GM23338 (cell line): Measurements from ENCODE around the gene METTL17. TPM values are rescaled to one million over a fixed set of nuclear protein-coding genes. Genes with fewer than 3 reads are reported as not detected.

Experiments used
- ATAC-seq: fragments of 200-7000 bp; cut with Tn5 transposase; 3 replicates; pipeline ENCODE4 v1.9.1; 2020
- DNase-seq: peaks from one replicate; pipeline ENCODE4 v3.0.0-alpha.2; 2015; ENCODE audit warnings: low spot score
- H2AFZ ChIP-seq: fragments of 200-600 bp; sonication (generic); 2 replicates; pipeline ENCODE4 v1.8.0; 2016; ENCODE audit warnings: antibody characterized with exemption, mild to moderate bottlenecking, moderate library complexity
- H3F3A ChIP-seq: fragments of 200-600 bp; sonication (generic); replicated peaks from 2 replicates; pipeline ENCODE4 v1.8.0; 2017; ENCODE audit warnings: antibody characterized with exemption, mixed run types, low read depth
- H3K27ac ChIP-seq: fragments of 200-600 bp; sonication (generic); 2 replicates; pipeline ENCODE4 v1.6.1; 2016; ENCODE audit warnings: low read depth
- H3K27me3 ChIP-seq: fragments of 200-600 bp; sonication (generic); 2 replicates; pipeline ENCODE4 v1.8.0; 2016; ENCODE audit warnings: mild to moderate bottlenecking, mixed run types, moderate library complexity; ENCODE audit not compliant: insufficient read depth
- H3K36me3 ChIP-seq: fragments of 200-600 bp; sonication (generic); 2 replicates; pipeline ENCODE4 v1.8.0; 2016; ENCODE audit warnings: mild to moderate bottlenecking; ENCODE audit not compliant: insufficient read depth
- H3K4me1 ChIP-seq: fragments of 200-600 bp; sonication (generic); 2 replicates; pipeline ENCODE4 v1.8.0; 2016; ENCODE audit warnings: mild to moderate bottlenecking, moderate library complexity; ENCODE audit not compliant: insufficient read depth
- H3K4me2 ChIP-seq: fragments of 200-600 bp; sonication (generic); 2 replicates; pipeline ENCODE4 v1.7.1; 2017; ENCODE audit warnings: mixed run types
- H3K4me3 ChIP-seq: fragments of 200-600 bp; sonication (generic); 2 replicates; pipeline ENCODE4 v1.6.1; 2016; ENCODE audit warnings: mixed run types
- H3K79me2 ChIP-seq: fragments of 200-600 bp; sonication (generic); replicated peaks from 2 replicates; pipeline ENCODE4 v1.8.0; 2017; ENCODE audit warnings: mild to moderate bottlenecking; ENCODE audit not compliant: insufficient read depth
- H3K9me2 ChIP-seq: fragments of 200-600 bp; sonication (generic); 2 replicates; pipeline ENCODE4 v1.8.0; 2017; ENCODE audit not compliant: insufficient read depth
- H4K20me1 ChIP-seq: fragments of 200-600 bp; sonication (generic); replicated peaks from 2 replicates; pipeline ENCODE4 v1.8.0; 2017; ENCODE audit warnings: mild to moderate bottlenecking; ENCODE audit not compliant: insufficient read depth
- H3K27ac Mint-ChIP-seq: 2 replicates; pipeline ENCODE4 v1.8.0; 2020; ENCODE audit warnings: inconsistent platforms, mild to moderate bottlenecking, moderate library complexity, mixed read lengths
- H3K27me3 Mint-ChIP-seq: 3 replicates; pipeline ENCODE4 v1.8.0; 2022; ENCODE audit warnings: low read depth, mild to moderate bottlenecking, moderate library complexity, mixed read lengths, inconsistent platforms; ENCODE audit not compliant: insufficient read depth, poor library complexity
- H3K36me3 Mint-ChIP-seq: 3 replicates; pipeline ENCODE4 v1.8.0; 2021; ENCODE audit warnings: low read depth, mild to moderate bottlenecking, inconsistent platforms, moderate library complexity, mixed read lengths
- H3K4me1 Mint-ChIP-seq: 3 replicates; pipeline ENCODE4 v1.8.0; 2020; ENCODE audit warnings: mild to moderate bottlenecking, inconsistent platforms, mixed read lengths
- H3K4me3 Mint-ChIP-seq: 3 replicates; pipeline ENCODE4 v1.8.0; 2021; ENCODE audit warnings: moderate library complexity, mild to moderate bottlenecking, inconsistent platforms, mixed read lengths
- H3K9me3 Mint-ChIP-seq: 3 replicates; pipeline ENCODE4 v1.8.0; 2020; ENCODE audit warnings: moderate library complexity, mild to moderate bottlenecking, inconsistent platforms, mixed read lengths
- CTCF ChIP-seq, 2 experiments: fragments of 200-600 bp in 1 of 2; sonication (generic) in 1 of 2; conservative IDR thresholded peaks; 2 replicates each; pipeline versions ENCODE4 v1.5.1 to v1.6.1; 2016 to 2017; ENCODE audit warnings: antibody characterized with exemption in 2 of 2, low read depth in 2 of 2, mild to moderate bottlenecking in 2 of 2, moderate library complexity in 1 of 2
- ETS1 ChIP-seq: IDR thresholded peaks from 2 replicates; pipeline ENCODE4 v1.6.1; 2016; ENCODE audit warnings: antibody characterized with exemption
- EZH2 ChIP-seq: fragments of 200-600 bp; sonication (generic); IDR thresholded peaks from one replicate; pipeline ENCODE4 v1.8.0; 2017; ENCODE audit warnings: antibody characterized with exemption, mild to moderate bottlenecking, low read depth; ENCODE audit not compliant: unreplicated experiment
- JUNB ChIP-seq: IDR thresholded peaks from one replicate; pipeline ENCODE4 v1.6.1; 2016; ENCODE audit warnings: antibody characterized with exemption; ENCODE audit not compliant: unreplicated experiment
- POLR2AphosphoS5 ChIP-seq: IDR thresholded peaks from 2 replicates; pipeline ENCODE4 v1.6.1; 2016; ENCODE audit warnings: antibody characterized with exemption, low read depth
- ZNF114 ChIP-seq: fragments of 250-450 bp; sonication (Bioruptor Pico); IDR thresholded peaks from 2 replicates; pipeline ENCODE4 v1.5.0; 2020; ENCODE audit warnings: mild to moderate bottlenecking, moderate library complexity
- ZNF462 ChIP-seq: fragments of 250-450 bp; sonication (Bioruptor Pico); IDR thresholded peaks from 2 replicates; pipeline ENCODE4 v1.5.0; 2020; ENCODE audit warnings: mild to moderate bottlenecking, moderate library complexity
- polyA plus RNA-seq: library from polyadenylated mRNA; unstranded; fragments of >200 nt; fragmentation: Nextera tagmentation; extraction: Ambion mirVana; gene quantifications from 2 replicates; pipeline ENCODE4 v1.2.1, GENCODE V29; 2016
- total RNA-seq: library from RNA; depleted of rRNA; stranded (reverse); fragments of >200 nt; shearing (Covaris generic); gene quantifications from 2 replicates; pipeline ENCODE4 v1.2.3, GENCODE V29; 2014

Gene METTL17
- total and polyA plus RNA-seq, 2 experiments from 2014 or later: 74.9 to 156 TPM

- Mint-ChIP-seq H3K27ac (peak overlapping the region; percentile 33; the same call in 1 of the 2 replicates), H3K9me3 (no peaks in the 10 kb centered on the region; the same call in 2 of the 3 replicates), H3K4me3 (0 out of 3 replicates have a peak overlapping the region, but pooled peaks have one; percentile 33), H3K4me1 (peaks cover 26% of the 10 kb centered on the region), H3K27me3 (peaks cover 16% of the 10 kb centered on the region), H3K36me3 (no peaks in the 10 kb centered on the region; the same call in 2 of the 3 replicates)
- Histone ChIP-seq H2AFZ (peak overlapping the region; percentile 33; the same call in 1 of the 2 replicates), H3K4me1 (peaks cover 10% of the 10 kb centered on the region), H3K27me3 (no peaks in the 10 kb centered on the region), H3K4me2 (peak overlapping the region; percentile 44), H3K79me2 (no peaks in the 10 kb centered on the region), H3K4me3 (peak overlapping the region; percentile 12; the same call in 1 of the 2 replicates), H3K9me2 (no peaks in the 10 kb centered on the region), H3K27ac (no peak overlapping the region), H3K36me3 (no peaks in the 10 kb centered on the region), H4K20me1 (no peaks in the 10 kb centered on the region), H3F3A (no peaks in the 10 kb centered on the region)
- TF ChIP-seq ZNF114 (CRISPR knock-in tag): no peak
- TF ChIP-seq ETS1: no peak
- no peak for TF ChIP-seq EZH2
- no peak for TF ChIP-seq JUNB
- TF ChIP-seq POLR2AphosphoS5: no peak
- TF ChIP-seq CTCF (conservative IDR thresholded peaks at IDR 0.05; ENCODE audit: low read depth in 2 of 2): peak in 1 of 2 experiments; percentile 20; a peak in 2 of 4 replicates
- TF ChIP-seq ZNF462 (CRISPR knock-in tag): 0 out of 2 replicates have a peak, but pooled peaks have one; percentile 3
- ATAC-seq (peak; percentile 95), DNase-seq (peak; percentile 80)
Observed at GRCh38 chr14:21038441-21039422, 49.0 kb downstream of the METTL17 start.
